ENCODE data around the gene KCNQ4. TPM values are rescaled to one million over a fixed set of nuclear protein-coding genes. Genes with fewer than 3 reads are reported as not detected.

Gene KCNQ4
- total RNA-seq, 6 experiments from 2014 or later, result 0.05 TPM; not detected in 5

DNA sequence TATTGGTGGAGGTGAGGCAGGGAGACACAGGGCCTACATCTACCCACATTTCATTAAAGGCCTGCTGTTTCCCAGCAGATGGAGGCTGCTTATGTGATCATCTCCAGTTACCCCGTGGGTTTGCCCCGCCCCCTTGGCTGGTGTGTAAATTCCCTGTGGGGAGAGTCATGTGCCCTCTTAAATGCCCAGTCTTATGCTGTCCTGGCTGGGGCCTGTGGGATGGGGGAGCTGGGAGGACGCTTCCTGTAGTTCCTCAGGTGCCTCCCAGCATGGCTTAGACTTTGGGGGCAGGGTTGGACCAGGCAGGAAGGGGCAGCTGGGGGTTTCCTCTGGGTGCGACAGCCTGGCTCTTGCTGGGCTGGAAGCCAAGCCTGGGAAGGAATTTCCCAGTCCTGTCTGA, 94.1 kb downstream of the KCNQ4 start:
- peaks cover 69% of the 10 kb centered on the region for H3K4me1 Mint-ChIP-seq (ENCODE audit: low read depth)
- H3K9me3 Mint-ChIP-seq, result peaks cover 14% of the 10 kb centered on the region
- H3K4me3 Mint-ChIP-seq, result no peak overlapping the region
- H3K36me3 Mint-ChIP-seq (ENCODE audit: low read depth), result peaks cover 12% of the 10 kb centered on the region
- TF ChIP-seq, protein P1, sequence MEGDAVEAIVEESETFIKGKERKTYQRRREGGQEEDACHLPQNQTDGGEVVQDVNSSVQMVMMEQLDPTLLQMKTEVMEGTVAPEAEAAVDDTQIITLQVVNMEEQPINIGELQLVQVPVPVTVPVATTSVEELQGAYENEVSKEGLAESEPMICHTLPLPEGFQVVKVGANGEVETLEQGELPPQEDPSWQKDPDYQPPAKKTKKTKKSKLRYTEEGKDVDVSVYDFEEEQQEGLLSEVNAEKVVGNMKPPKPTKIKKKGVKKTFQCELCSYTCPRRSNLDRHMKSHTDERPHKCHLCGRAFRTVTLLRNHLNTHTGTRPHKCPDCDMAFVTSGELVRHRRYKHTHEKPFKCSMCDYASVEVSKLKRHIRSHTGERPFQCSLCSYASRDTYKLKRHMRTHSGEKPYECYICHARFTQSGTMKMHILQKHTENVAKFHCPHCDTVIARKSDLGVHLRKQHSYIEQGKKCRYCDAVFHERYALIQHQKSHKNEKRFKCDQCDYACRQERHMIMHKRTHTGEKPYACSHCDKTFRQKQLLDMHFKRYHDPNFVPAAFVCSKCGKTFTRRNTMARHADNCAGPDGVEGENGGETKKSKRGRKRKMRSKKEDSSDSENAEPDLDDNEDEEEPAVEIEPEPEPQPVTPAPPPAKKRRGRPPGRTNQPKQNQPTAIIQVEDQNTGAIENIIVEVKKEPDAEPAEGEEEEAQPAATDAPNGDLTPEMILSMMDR (IDR thresholded peaks at IDR 0.05), result no peak
- no peaks in the 10 kb centered on the region; the same call in 1 of the 2 replicates for H3K27me3 Mint-ChIP-seq (ENCODE audit: insufficient read depth)
- DNase-seq, result peak; percentile 85
- peak overlapping the region; percentile 96 for H3K27ac Mint-ChIP-seq

DNA sequence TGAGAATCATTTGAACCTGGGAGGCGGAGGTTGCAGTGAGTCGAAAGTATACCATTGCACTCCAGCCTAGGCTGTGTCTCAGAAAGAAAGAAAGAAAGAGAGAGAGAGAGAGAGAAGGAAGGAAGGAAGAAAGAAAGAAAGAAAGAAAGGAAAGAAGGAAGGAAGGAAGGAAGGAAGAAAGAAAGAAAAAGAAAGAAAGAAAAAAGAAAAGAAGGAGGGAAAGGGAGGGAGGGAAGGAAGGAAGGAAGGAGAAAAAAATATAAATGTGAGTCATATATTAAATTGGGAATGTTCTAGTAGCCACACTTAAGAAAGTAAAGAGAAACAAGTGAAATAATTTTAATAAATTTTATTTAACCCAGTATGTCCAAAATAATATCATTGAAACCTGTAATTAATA, 95.3 kb downstream of the KCNQ4 start:
- Mint-ChIP-seq H3K4me3 (no peak overlapping the region), H3K27ac (peak overlapping the region; percentile 96), H3K4me1 (ENCODE audit: low read depth) (peaks cover 61% of the 10 kb centered on the region), H3K27me3 (ENCODE audit: insufficient read depth) (no peaks in the 10 kb centered on the region; the same call in 1 of the 2 replicates), H3K36me3 (ENCODE audit: low read depth) (peaks cover 12% of the 10 kb centered on the region), H3K9me3 (peaks cover 14% of the 10 kb centered on the region)
- DNase-seq, result no peak
- TF ChIP-seq, protein P1 (IDR thresholded peaks at IDR 0.05), result no peak

DNA sequence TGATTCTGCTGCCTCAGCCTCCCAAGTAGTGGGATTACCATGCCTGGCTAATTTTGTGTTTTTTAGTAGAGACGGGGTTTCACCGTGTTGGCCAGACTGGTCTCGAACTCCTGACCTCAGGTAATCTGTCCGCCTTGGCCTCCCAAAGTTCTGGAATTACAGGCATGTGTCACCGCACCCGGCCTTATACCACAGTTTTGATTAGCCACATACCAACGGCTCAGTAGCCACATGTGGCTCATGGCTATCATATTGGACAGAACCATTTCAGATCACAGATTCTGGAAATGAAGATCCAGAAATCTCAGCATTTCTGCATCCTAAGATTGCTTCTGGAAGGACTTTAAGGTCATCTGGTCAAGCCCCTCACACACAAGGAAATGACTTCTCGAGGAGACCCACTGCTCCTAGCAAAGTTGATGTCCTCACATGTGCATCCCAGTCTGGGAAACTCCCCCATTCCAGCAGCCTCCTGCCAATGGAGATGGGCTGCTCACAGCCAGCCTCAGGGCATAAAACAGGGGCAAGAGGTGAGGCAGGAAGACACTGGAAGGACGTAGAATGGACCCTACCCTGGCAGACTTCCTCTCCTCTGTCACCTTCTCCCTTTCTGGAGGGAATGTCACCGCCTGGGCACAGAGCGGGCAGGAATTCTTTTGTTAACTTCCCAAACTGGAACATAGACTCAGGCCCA, 96.0 kb downstream of the KCNQ4 start:
- Mint-ChIP-seq H3K36me3 (ENCODE audit: low read depth) (peaks cover 12% of the 10 kb centered on the region), H3K4me1 (ENCODE audit: low read depth) (peaks cover 60% of the 10 kb centered on the region), H3K9me3 (peaks cover 14% of the 10 kb centered on the region), H3K4me3 (no peak overlapping the region), H3K27ac (no peak overlapping the region; the same call in none of the 2 replicates), H3K27me3 (ENCODE audit: insufficient read depth) (no peaks in the 10 kb centered on the region; the same call in 1 of the 2 replicates)
- DNase-seq, result no peak
- TF ChIP-seq, protein P1 (IDR thresholded peaks at IDR 0.05), result no peak

DNA sequence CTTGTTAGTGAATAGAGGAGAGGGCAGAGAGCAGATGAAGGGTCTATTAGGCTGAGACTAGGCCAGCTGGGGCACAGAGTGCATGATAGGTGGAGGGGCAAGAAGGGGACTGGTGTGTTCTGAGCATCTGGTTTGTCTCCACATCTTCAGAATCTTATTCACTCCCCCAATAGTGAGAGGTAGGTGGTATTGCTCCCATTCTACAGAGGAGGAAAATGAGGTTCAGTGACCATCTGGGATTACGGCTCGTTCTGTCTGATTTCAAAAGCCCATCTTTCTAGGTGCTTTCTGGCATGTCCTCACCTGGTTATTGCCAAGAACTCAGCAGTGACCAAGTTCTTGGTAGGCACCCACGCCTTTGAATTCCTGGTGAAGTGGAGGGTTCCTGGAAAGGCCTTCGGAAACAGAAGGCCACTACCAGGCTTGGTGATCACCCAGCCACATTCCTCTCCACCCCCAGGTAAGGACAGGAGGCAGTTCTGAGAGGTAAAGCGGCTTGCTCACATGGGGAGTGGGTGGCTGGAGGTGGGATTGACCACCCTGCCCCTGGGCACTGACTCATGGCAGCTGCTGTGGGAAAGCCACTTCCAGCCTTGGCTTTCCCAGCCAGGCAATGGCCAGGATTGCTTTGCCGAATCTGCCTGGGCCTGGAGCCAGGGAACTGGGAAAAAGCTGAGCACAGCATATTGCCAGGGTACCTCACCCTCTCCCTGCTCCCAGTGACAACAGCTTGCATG, 97.4 kb downstream of the KCNQ4 start:
- Mint-ChIP-seq H3K27ac (no peak overlapping the region), H3K9me3 (peaks cover 10% of the 10 kb centered on the region), H3K4me1 (ENCODE audit: low read depth) (peaks cover 52% of the 10 kb centered on the region), H3K27me3 (ENCODE audit: insufficient read depth) (no peaks in the 10 kb centered on the region; the same call in 1 of the 2 replicates), H3K4me3 (no peak overlapping the region), H3K36me3 (ENCODE audit: low read depth) (peaks cover 8% of the 10 kb centered on the region)
- TF ChIP-seq, protein P1 (IDR thresholded peaks at IDR 0.05), result no peak
- DNase-seq, result no peak

DNA sequence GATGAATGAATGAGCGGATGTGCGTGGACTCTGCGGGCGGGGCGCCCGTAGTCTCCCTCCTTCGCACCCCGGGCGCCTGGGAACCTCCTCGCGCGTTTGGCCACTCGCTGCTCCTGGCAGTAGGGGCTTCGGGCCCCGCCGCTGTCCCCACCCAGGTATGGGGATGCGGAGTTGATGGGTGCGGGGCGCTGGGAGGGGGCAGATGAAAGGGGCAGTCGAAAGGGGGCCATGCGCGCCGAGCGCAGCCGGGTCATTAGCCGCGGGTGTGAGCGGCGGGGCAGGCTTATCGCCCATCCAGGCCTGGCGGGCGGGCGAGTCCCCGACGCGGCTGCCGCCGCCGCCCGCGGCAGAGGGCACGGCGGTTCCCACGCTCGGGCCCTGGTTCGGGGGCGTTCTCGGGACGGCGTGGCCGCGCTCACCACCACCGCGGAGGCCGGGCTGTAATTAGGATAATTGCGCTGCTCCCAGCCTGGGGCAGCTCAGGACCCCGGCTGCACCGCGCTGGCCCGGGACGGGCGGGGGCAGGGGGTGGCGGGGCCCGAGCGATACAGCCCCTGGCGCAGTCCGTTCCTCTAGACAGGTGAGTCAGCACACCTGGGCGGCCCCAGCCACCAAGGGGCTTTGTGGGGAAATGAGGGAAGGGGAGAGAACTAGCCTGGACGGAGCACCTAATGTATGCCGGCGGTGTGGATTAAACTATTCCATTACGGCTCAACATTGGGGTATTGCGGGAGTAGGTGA, 100.6 kb downstream of the KCNQ4 start:
- H3K4me3 Mint-ChIP-seq, result peak overlapping the region; percentile 60; the same call in 1 of the 2 replicates
- peaks cover 29% of the 10 kb centered on the region for H3K4me1 Mint-ChIP-seq (ENCODE audit: low read depth)
- DNase-seq, result no peak
- no peaks in the 10 kb centered on the region; the same call in 1 of the 2 replicates for H3K27me3 Mint-ChIP-seq (ENCODE audit: insufficient read depth)
- H3K36me3 Mint-ChIP-seq (ENCODE audit: low read depth), result no peaks in the 10 kb centered on the region
- no peaks in the 10 kb centered on the region for H3K9me3 Mint-ChIP-seq
- TF ChIP-seq, protein P1 (IDR thresholded peaks at IDR 0.05), result no peak
- H3K27ac Mint-ChIP-seq, result no peak overlapping the region
